Measurements from ENCODE around the gene FKBP4.

Gene FKBP4

DNA sequence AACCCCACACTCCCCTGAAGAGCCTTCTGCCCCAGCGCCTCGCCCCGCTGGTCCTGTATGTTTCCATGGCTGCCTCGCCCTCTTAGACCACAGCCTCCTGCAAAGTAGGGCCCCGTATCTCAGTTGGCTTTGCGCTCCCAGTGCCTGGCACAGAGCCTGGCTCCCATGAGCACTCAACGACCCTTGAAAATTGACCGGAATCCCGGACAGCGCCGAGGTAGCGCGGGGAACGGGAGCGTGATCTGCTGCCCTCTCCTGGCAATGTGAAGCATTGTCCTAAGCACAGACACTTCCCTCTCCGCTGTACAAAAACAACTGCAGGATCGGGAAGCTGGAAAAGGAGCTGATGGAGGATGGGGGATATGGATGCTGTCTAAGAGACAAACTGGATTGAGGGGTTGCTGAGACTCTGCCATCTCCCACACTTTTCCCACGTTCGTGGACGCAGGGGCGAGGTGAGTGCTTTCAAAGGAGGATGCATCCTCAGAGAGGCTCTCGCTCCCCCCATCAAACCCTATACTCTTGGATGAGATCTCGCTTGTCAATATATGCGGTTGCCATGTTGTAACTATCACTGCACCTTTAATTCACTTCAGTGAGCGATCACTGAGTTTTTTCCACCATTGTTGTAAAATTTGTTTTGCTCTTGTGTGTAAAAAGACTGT, 10.7 kb upstream of the FKBP4 start:
- no peak for DNase-seq

DNA sequence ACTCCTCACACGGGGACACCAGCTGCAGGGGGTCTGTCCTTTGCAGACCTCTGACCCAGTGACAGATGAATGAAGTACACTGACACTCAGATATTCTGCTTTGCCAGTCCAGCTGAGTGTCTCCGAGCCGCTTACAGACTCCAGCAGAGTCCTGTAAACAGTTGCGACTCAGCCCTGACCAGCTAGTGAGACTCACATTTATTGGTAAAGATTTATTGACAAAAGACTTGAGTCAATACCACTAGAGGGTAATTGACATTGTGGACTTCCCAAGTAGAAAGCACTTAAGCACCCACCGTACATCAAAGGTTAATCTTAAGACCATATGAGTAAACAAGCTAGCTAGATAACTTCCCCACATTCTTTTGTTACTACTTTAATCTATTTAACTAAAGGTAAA, 9.8 kb upstream of the FKBP4 start:
- no peak for DNase-seq

DNA sequence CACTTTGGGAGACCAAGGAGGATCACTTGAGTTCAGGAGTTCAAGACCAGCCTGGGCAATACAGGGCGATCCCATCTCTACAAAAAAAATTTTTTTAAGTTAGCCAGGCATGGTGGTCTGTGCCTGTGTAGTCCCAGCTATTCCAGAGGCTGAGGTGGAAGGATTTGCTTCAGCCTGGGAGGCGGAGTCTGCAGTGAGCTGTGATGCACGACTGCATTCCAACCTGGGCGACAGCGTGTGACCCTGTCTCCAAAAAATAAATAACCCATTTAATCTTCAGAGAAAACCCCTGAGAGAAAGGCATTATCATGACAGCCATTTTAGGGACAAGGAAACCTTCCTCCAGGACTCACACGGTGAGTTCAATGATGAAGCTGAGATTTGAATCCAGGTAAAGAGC, 3.7 kb upstream of the FKBP4 start:
- DNase-seq = no peak

DNA sequence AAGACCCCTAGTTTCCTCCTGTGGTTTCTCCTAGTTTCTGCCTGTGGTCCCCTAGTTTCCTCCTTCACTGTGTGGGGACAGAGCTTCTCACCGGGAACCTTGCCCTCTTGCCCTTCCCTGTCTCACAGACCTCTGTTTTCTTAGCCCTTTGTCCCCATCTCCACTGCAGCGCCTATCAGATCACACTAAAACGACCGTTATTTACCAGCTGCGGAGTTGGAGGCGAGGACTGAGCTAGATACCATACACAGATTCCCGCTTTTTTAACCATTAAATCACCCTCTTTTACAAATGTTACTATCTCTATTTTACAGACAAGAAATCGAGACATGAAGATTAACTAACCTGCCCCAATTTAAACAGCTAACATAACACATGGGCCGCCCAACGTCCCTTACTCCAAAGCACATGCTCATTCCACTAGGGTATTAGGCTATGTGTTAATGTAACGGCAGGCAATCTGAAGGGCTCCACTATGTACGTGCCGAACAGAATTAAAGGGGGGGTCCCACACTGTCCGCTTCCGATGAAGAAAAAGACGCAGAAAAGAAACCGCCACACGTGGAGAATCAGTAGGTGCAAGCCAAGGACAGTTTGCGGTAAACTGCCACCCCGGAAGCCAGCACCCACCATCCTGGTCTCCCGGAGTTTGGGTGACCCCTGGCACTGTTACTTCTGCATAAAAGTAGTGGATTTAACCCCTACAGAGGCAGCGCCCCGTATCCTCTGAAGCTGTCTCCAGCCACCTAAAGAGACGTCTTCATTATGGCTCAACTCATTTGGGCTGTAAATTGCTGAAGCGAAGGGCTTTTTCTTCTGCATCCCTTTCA, 1.9 kb upstream of the FKBP4 start:
- no peak for DNase-seq

DNA sequence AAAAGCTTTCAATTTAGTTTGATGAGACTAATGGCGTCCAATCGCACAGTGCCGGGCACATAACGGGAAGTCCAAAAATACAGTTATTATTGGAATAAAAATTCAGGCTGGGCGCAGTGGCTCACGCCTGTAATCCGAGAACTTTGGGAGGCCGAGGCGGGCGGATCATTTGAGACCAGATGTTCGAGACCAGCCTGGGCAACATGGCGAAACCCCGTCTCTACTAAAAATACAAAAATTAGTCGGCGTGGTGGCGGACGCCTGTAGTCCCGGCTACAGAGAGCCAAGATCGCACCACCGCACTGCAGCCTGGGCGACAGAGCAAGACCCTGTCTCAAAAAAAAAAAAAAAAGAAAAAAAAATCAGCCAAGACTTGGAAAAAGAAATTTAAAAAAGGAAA, 1.2 kb upstream of the FKBP4 start:
- no peak for DNase-seq

DNA sequence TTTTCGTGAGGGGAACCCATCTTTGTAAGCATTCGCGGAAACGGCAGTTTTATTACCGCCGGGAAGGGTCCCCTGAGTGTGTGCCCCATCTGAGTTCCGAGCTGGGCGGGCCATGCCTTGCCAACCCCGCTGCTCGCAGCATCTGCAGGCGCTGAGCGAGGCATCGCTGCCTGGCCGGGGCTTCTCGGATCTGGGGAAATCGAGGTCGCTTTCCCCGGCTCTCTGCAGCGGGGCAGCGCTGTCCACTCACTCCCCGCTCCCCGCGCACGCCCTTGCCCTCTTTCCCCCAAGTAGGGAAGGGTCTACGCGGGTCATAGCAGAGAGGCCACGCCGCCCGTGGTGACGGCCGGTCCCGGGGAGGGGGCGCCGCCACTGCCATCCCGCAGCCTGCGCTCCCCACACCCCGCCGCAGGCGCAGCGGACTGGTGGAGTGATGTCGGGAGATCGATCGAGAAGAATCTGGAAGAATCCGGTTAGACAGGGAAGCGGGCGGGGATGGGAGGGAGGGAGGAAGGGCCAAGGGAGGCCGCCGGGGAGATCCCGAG, 507 bp upstream of the FKBP4 start:
- no peak for DNase-seq

DNA sequence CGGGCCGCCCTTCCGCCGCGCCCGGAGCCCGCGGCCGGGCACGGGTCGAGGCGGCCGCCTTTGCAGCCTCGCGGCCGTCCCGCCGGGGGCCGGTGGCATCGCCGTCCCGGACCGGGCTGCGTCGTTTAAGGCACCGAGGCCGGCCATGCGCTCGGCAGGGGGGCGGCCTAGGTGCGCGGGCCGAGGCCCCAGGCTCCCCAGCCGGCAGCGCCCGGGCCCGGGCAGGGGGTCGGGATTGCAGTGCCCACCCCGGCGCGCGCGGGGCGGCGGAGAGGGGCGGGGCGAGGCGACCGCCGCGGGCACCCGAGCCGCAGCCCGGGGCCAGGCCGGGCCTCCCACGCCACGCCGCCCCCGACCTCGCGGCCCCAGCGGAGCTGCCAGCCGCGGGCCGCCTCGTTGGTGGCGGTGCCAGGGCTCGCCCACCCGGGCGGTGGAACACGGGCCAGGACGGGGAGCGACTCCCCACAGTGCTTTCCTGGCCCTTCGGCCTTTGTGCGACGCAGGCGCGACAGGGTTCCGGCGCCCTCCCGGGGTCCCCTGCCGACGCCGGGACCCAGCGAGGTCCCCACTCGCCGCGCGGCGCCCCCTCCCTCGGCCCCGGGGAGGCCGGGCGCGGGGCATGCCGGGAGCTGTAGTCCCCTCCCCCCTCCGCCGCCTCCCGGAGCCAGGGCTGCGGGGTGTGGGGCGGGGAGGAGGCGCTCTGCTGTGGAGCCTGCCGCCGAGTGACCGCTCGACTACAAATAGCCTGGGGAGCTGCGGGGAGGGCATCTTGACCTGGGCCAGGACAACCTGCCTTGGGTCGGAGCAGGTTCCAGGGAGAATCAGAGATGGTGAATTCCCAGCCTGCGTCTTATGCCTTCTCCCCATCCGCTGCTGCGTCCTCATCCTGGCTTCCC, 769 bp downstream of the FKBP4 start:
- DNase-seq = peak; percentile 35

DNA sequence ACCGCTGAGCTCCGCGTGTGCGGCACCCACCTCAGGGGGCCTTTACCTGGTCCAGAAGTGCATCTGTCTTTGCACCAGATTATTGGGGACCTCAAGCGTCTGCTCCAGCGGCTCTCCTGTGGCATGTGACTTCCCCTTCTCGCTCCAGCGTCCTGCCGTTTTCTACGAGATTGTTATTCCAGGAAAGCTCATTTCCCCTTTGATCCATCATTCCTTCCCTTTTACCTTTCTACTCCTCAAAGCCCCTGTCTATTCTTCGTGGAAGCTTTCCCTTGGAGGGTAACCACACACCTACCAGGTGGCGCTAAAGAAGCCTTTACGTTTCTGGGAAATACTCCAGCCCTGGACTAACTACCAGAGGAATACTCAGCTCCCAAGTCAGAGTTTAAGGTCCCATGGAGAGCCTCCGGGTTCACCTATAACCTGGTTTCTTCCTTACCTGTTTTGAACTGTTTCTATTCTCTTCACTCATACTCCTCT, 1.5 kb downstream of the FKBP4 start:
- no peak for DNase-seq

DNA sequence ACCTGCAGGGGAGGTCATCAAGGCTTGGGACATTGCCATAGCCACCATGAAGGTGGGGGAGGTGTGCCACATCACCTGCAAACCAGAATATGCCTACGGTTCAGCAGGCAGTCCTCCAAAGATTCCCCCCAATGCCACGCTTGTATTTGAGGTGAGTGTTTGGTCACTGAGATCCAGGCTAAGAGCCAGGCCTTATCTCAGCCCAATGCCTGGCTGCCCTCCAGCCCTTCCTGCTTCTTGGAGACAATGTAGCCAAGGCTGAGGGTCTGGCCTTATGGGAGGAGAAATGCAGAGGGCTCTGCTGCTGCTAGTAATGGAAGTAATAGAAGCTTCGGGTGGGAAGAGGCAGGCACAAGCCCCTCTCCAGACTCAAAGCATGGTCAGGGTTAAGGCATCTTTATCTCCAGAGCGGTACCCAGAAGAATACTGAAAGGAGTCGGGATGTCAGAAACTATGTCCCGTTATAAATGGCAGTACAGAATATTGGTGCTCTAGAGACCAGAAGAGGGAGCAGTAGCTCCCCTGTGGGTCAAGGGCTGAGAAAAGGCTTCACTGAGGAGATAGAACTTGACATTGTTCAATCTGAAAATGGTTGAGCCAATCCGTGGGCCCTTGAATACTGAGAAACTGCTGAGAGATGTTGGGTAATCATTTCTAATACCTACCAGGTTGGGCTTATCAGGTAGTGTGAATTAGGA, 3.1 kb downstream of the FKBP4 start:
- no peak for DNase-seq

DNA sequence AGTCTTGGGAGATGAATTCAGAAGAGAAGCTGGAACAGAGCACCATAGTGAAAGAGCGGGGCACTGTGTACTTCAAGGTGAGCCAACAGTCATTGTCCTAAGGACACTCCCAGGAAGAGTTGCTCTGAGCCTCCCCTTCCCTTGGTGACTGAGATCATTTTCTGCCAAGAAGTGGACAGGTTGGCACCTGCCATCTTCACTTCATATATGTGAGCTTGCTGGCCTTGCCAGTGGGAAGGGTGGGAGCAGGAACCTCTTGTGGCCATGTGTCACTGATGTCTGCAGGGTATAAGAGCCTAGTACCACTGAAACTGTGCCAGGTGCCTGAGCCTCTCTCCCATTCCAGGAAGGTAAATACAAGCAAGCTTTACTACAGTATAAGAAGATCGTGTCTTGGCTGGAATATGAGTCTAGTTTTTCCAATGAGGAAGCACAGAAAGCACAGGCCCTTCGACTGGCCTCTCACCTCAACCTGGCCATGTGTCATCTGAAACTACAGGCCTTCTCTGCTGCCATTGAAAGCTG, 5.3 kb downstream of the FKBP4 start:
- no peak for DNase-seq

DNA sequence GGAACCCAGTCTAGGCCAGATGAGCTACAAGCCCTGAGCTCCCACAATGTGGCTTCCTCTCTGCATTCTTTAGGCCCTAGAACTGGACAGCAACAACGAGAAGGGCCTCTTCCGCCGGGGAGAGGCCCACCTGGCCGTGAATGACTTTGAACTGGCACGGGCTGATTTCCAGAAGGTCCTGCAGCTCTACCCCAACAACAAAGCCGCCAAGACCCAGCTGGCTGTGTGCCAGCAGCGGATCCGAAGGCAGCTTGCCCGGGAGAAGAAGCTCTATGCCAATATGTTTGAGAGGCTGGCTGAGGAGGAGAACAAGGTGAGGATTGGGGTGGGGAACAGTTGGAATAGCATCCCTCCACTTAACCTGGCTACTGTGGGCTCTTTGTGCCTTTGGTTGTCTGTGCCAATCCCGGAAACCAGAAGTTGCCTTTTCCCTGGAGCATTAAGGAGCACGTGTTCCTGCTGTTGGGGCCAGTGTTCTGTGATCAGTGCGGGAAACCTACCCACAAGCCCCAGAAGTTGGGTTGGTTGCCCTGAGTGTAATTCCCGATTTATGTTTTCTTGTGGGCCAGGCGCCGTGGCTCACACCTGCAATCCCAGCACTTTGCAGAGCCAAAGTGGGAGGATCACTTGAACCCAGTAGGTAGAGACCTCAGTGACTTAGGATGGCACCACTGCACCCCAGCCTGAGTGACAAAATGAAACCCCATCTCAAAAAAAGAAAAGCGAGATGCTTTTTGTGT, 6.4 kb downstream of the FKBP4 start:
- DNase-seq = no peak

DNA sequence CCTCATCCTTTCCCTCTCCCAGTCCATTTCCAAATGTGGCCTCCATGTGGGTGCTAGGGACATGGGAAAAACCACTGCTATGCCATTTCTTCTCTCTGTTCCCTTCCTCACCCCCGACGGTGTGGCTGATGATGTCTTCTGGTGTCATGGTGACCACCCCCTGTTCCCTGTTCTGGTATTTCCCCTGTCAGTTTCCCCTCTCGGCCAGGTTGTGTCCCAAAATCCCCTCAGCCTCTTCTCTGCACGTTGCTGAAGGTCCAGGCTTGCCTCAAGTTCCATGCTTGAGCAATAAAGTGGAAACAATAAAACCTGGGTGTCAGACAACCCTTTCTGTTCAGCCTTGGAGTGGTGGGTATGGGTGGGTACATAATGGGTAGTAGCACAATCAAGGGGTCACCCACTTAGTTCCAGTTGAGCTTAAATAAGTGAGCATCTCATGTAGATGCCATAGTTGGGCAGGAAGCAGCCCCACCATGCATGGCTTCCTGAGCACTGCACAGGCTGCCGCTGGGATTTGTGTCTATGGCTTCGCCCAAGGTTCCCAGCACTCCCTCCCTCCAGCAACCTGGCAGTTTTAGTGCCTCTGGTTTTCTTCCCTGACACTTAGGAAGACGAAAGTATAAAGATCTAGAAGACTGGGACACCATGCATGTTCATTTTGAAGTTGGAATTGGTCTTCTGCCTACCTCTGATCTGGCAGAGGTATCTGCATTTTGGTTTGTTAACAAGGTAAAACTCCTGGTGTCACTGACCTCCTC, 9.0 kb downstream of the FKBP4 start:
- DNase-seq = no peak

DNA sequence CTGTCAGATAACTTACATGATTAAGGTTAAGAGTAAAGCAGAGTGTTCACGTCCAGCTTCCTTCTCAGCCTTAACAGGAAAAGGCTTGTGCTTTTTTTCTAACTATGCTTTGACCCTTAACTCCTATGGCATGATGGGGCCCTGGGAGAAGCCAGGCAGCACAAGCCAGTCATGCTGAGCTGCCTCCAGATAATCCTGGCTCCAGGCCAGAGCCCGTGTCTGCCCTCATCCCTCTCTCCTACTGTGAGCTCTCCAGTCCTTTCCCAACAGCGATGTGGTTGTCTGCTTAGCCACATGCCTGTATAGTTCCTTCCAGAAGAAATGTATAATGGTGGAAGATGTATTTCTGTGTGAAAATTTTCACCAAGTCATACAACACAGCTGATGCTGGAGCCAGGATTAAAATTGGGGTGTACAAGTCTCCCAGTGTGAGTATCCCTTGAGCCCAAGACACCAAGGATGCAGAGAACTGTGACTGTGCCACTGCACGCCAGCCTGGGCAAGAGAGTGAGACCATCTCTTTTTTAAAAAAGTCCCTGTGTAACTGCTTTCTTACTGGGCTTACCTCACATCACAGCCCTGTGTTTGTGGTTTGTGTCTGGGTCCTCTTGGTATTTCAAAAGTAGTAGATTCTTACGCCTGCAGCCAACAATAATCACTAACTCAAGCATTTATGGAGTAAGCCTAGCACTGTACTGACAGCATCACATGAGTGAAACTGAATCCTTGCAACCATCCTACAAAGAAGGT, 9.8 kb downstream of the FKBP4 start:
- DNase-seq = no peak

DNA sequence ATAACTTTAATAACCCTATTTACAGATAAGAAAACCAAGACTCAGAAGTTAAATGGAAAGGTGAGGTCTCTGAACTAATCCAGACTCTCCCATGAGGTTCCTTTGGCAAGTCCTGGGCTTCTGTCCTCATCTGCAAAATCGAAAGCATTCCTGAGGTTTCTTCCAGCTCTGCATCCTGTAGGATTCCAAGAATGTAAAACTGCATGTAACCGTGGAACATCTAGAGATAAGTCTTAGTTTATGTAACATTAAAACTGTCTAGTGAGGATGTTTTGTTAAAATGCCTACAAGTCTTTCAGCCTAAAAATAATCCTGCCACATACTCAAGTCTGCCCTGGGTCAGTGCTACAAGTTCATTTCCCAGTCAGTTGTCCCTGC, 10.4 kb downstream of the FKBP4 start:
- no peak for DNase-seq

DNA sequence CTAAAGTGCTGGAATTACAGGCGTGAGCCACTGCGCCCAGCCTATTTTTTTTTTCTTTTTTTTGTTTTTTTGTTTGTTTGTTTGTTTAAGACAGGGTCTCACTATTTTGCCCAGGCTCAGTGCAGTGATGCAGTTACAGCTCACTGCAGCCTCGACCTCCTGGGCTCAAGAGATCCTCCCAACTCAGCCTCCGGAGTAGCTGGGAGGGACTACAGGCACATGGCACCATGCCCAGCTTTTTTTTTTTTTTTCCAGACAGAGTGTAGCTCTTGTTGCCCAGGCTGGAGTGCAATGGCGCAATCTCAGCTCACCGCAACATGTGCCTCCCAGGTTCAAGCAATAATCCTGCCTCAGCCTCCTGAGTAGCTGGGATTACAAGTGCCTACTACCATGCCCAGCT, 11.9 kb downstream of the FKBP4 start:
- DNase-seq = no peak

DNA sequence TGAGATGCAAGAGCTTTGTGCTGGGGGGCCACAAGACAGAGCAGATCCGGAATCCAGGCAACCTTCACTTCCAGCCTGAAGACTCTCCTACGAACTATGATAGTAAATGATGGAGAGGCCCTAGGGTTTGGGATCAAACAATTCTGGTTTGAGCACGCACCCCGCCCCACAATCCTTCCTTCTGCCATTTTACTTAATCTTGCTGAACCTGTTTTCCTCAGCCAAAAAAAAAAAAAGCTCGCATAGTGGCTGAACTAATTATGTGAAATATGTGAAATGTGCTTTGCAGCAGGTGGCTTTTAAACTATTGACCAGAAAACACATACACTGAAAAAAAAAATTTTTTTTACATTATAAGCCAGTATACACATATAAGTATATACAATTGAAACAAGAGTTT, 17.0 kb downstream of the FKBP4 start:
- DNase-seq = no peak

DNA sequence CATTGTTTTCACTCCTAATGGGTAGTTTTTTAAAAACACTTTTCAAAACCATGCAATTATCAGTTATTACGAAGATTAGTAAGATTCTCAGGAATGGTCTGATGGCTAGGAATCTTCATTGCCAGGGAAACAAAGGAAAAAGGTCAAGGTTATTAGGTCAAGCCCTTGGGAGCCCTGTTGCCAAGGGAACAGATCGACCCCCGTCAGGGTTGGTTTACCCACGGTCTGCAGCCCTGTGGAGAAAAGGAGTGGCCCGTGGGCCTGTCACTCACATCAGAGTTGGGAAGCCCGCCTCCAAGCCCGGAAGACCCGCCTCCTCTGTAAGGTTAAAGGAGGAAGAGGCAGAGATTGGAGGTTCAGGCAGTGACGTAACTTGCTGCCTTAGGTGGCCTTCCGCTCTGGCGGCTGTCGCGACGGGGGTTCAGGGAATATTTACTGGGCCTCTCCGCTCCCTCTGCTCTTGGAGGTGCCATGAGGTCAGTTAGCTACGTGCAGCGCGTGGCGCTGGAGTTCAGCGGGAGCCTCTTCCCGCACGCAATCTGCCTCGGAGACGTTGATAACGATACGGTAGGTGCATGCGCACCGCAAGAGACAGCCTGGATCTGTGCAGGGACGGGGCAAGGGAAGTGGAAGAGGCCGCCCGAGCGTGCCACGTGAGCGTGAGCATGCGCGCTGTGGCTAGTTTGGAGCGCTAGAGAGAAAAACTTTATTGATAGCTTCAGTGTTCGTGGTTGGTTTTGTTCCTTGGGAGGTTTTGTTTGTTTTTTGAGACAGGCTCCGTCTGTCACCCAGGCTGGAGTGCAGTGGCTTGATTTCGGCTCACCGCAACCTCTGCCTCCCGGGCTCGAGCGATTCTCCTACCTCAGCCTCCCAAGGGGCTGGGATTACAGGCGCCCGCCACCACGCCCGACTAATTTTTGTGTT, 17.8 kb downstream of the FKBP4 start, which contains the start of gene ITFG2:
ITFG2 (plus strand) TSS at position 379 of the 924 bp plus-strand sequence; CDS start at position 472, 93 bp downstream.
- peak; percentile 95 for DNase-seq
